Activated CD8-positive, alpha-beta memory T cell treated with anti-CD3 and anti-CD28 coated beads for 36 hours (primary cell): ENCODE results near the gene ZC3H18. TPM values are rescaled to one million over a fixed set of nuclear protein-coding genes. Genes with fewer than 3 reads are reported as not detected.

Experiments used
- CTCF ChIA-PET: fragments of 350-600 bp; sonication (Branson Sonifier 250); formaldehyde crosslinking; loops from one replicate; lab custom pipeline; 2021; ENCODE audit warnings: antibody characterized with exemption; lab: Charles Lee
- POLR2A ChIA-PET: fragments of 350-600 bp; sonication (Branson Sonifier 250); formaldehyde crosslinking; loops from one replicate; lab custom pipeline; 2021; ENCODE audit warnings: antibody characterized with exemption; lab: Charles Lee
- total RNA-seq, 2 experiments: library from RNA; stranded (reverse); gene quantifications; one replicate each; pipeline ENCODE4 v1.2.3, GENCODE V29; 2021

ZC3H18 gene
- total RNA-seq, 2 experiments from 2014 or later: 88.0 to 94.2 TPM

DNA sequence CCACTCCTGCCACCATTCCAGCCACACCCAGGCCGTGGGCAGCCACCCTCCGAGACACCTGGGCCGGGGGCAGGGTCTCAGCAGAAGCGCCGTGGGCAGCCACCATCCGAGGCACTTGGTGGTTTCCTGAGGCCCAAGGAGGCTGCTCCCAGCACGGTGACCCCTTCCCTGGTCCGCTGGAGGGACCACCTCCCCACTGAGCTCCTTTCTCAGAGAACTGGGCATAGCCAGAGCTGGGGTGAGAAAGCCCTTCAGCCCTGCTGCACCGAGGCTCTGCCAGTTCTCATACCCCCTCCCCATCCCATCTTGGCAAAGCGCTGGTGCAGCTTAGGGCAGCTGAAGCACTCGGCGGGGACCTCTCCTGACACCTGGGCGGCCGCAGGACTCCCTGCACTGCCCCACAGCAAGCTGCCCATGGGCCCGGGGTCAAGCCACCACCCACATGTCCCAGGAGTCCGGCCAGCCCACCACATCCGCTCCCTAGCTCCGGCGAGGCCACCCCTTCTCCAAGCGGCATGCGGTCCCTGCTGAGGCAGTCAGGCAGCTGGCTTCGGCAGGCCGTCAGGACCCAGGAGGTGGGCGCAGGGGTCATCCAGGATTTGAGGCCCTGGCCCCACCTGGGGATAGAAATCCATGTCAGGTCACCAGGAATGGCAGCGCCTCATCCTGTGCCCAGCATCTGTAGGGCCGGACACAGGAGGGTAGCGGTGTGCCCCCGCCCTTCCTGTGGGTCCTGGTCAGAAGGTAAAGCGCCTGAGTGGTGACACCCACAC, 82.0 kb downstream of the ZC3H18 start:
- ChIA-PET CTCF (no interaction called here), POLR2A (interaction anchor here (0.5 to 0.8 kb wide), 3 partner anchors 20 to 133 kb away, joined by 3 to 7 read pairs (median 3); partner anchors contain the start of gene PIEZO1)

DNA sequence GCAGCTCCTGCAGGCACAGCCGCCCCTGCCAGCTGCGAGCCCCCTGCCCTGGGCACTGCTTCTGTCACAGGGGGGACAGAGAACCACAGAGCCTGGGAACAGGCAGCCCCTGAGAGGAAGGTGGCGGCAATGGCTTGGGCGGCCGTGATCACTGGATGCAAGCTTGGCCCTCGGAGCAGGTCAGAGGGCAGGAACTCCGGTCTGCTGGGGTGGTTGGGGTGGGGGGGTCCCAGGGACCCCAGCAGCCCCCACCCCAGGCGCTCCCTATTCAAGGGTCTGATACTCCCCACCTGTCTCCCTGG, 82.5 kb downstream of the ZC3H18 start:
- POLR2A ChIA-PET: no interaction called here

GRCh38 chr16:88653101-88653500, 82.9 kb downstream of the ZC3H18 start:
- ChIA-PET CTCF (interaction anchor here (0.9 kb wide), 1 partner anchor 12 kb away, joined by 4 read pairs; no protein-coding TSS in a partner anchor), POLR2A (no interaction called here)

More for the DNA sequence above, 82.5 kb downstream of the ZC3H18 start:
- CTCF ChIA-PET: no interaction called here

DNA sequence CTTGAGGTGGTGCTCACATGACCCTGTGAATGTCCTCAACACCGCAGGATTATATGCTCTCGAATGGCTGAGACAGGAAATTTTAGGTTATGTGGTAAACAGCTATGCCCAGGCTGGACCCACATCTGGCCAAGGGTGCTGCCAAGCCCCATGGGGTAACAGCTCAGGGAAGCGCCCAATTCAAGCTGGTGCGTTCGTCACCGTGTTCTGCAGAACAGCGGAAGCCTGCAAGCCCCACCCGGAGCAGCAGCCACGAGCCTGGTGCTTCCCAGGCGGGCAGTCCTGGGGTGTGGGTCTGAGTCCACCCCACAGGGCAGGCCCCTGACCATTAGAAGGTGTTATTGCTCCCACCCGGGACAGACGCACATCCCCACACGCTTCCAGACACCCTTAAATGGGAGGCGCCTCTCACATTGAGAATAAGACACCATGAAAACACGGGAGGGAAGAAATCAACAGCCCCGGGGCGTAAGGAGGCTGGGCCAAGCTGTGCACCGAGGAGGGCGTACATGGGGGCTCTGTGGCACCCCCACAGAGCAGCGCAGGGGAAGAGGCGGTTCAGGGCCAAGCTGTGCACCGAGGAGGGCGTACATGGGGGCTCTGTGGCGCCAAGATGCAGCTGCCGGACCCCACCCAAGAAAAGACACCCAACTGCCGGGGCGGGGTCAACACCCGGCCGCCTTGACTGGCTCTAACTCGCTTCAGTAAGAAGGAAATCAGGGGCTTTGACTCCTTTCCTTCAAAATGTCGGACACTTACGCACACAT, 83.6 kb downstream of the ZC3H18 start:
- ChIA-PET POLR2A (no interaction called here), CTCF (interaction anchor here (0.9 kb wide), 1 partner anchor 11 kb away, joined by 4 read pairs; no protein-coding TSS in a partner anchor)

- POLR2A ChIA-PET: no interaction called here
- CTCF ChIA-PET: no interaction called here
Observed at GRCh38 chr16:88654363-88655052, 84.3 kb downstream of the ZC3H18 start.

DNA sequence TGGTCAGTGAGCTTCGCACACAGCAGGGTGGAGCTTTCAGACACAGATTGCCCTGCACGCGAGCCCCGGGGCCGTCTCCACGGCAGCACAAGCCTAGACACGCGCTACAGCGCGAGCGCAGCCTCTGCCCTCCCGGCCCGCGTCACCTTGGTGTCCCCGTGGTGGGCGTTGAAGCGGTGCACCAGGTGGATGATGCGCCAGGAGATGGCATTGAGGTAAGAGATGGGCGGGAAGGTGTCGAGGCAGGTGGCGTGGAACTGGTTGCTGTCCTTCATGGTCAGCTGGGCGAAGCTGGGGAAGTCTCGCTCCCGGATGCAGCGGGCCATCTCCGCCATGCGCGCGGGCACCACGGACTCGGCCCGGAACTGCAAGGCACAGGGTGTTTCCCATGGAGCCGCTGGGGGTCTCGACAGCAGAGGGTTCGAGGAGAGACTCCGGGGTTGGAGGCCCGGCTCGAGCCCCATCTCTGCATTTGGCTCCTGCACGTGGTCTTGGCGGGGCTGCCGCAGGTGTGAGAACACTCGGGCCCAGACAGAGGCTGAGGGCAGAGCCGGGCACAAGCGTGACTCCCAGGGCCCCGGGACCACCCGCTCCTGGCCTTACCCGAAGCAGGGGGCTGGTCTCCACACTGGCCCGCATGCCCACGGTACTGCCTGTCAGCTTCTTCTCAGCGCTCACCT, 85.0 kb downstream of the ZC3H18 start:
- ChIA-PET CTCF (no interaction called here), POLR2A (no interaction called here)

DNA sequence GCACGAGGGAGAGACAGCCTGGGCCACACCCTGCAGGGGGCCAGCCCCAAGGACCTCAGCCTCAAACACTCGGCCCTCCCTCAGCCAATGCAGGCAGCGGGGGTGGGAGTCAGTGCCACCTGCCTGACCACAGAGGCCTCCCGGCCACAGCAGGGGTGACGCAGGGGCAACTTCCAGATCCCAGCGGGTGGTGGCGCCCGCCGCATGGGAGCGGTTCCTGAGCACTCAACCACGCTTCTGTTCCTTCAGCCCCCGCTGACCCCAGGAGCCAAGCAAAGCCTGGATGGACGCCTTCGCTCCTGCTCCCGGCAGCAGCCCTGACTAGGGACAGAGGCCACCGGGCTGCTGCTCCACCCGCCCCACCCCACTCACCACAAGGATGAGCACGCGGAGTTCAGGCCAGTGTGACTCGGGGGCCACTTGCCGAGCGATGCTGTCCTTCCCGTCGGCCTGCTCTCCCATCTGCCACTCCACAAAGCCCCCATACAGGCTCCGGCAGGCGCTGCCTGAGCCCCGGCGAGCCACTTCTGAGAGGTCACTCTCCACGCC, 85.6 kb downstream of the ZC3H18 start:
- ChIA-PET CTCF (no interaction called here), POLR2A (no interaction called here)

- POLR2A ChIA-PET: no interaction called here
- CTCF ChIA-PET: interaction anchor here (1.2 kb wide), 1 partner anchor 21 kb away, joined by 3 read pairs; no protein-coding TSS in a partner anchor
Observed at GRCh38 chr16:88656291-88656980, 86.2 kb downstream of the ZC3H18 start.

GRCh38 chr16:88657371-88657770, 87.2 kb downstream of the ZC3H18 start:
- ChIA-PET POLR2A (interaction anchor here (0.5 kb wide), 1 partner anchor 514 kb away, joined by 3 read pairs; the partner anchor contains the start of gene CDH15), CTCF (interaction anchor here (1.2 kb wide), 1 partner anchor 22 kb away, joined by 3 read pairs; no protein-coding TSS in a partner anchor)

GRCh38 chr16:88658714-88659113, 88.5 kb downstream of the ZC3H18 start:
- CTCF ChIA-PET: no interaction called here
- POLR2A ChIA-PET: interaction anchor here (0.5 kb wide), 1 partner anchor 144 kb away, joined by 5 read pairs; no protein-coding TSS in a partner anchor

- ChIA-PET CTCF (no interaction called here), POLR2A (no interaction called here)
Observed at GRCh38 chr16:88659160-88659559, 89.0 kb downstream of the ZC3H18 start.

GRCh38 chr16:88661468-88661867, 91.3 kb downstream of the ZC3H18 start:
- ChIA-PET CTCF (interaction anchor here (0.7 to 1.1 kb wide), 2 partner anchors 28 to 42 kb away, joined by 3 read pairs; no protein-coding TSS in a partner anchor), POLR2A (no interaction called here)

DNA sequence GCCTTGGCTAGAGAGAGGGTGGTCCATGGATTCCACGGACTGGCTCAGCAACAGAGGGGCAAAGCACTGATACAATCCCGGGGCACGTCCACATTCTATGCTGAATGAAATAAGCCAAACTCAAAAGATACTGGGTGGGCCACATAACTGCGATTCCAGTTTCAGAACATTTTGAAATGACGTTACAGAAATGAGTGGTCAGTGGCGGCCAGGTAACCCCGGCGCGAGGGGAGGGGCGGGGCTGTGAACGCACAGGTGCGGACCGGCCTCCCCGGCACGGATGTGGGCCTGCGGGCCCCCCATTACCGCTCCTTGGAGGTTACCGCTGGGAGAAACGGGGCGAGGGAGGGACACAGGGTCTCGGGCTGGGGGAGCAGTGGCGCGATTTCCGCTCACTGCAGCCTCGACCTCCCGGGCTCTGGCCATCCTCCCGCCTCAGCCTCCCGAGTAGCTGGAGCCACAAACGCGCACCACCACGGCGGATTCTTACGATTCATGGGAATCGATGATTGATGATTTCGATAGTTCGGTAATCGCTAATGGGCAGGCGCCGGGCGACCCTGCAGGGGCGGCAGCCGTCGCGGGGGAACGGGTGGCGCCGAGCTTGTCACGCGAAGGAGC, 92.1 kb downstream of the ZC3H18 start:
- ChIA-PET POLR2A (interaction anchor here (0.7 to 1.4 kb wide), 4 partner anchors 25 to 119 kb away, joined by 3 to 4 read pairs (median 4); no protein-coding TSS in a partner anchor), CTCF (interaction anchor here (1.0 to 1.4 kb wide), 5 partner anchors 21 to 42 kb away, joined by 3 to 9 read pairs (median 3); partner anchors contain the start of gene IL17C)

GRCh38 chr16:88662843-88663606, 92.8 kb downstream of the ZC3H18 start, which contains the start of gene MVD:
Gene MVD, minus strand, starts transcription at chr16:88663091. Its CDS starts 11 bp downstream, at chr16:88663080.
- CTCF ChIA-PET: interaction anchor here (1.0 to 1.4 kb wide), 5 partner anchors 20 to 74 kb away, joined by 3 to 9 read pairs (median 4); partner anchors contain the start of gene IL17C

GRCh38 chr16:88665148-88665547, 94.9 kb downstream of the ZC3H18 start:
- ChIA-PET POLR2A (no interaction called here), CTCF (interaction anchor here (1.0 to 1.8 kb wide), 4 partner anchors 12 to 104 kb away, joined by 3 to 7 read pairs (median 4); no protein-coding TSS in a partner anchor)

More at GRCh38 chr16:88662843-88663606, 92.8 kb downstream of the ZC3H18 start, which contains the start of gene MVD:
- POLR2A ChIA-PET: interaction anchor here (0.6 to 1.4 kb wide), 6 partner anchors 24 to 119 kb away, joined by 3 to 4 read pairs (median 4); no protein-coding TSS in a partner anchor

- ChIA-PET POLR2A (no interaction called here), CTCF (interaction anchor here (1.0 to 1.8 kb wide), 3 partner anchors 12 to 105 kb away, joined by 4 to 7 read pairs (median 4); no protein-coding TSS in a partner anchor)
Observed at GRCh38 chr16:88665570-88665969, 95.4 kb downstream of the ZC3H18 start.
